HepG2 (cell line): Measurements from ENCODE around the gene ECHS1. TPM values are rescaled to one million over a fixed set of nuclear protein-coding genes. Genes with fewer than 3 reads are reported as not detected.

ENCODE experiments used
- ATAC-seq: fragments of 200-7000 bp; cut with Tn5 transposase; 3 replicates; pipeline ENCODE4 v1.9.1; 2020; ENCODE audit warnings: mild to moderate bottlenecking, moderate library complexity
- BruUV-seq: library from RNA; stranded (reverse); fragments of 400-500 nt; replicated peaks from 2 replicates; lab custom pipeline; 2021; lab: Mats Ljungman, UMichigan
- CTCF ChIA-PET: fragments of 300-600 bp; formaldehyde crosslinking; extraction: SDS; loops from one replicate; lab custom pipeline; 2021; ENCODE audit warnings: low total read pairs, inconsistent platforms, low intra/inter-chr PET ratio; lab: Yijun Ruan, JAX
- POLR2A ChIA-PET: fragments of 350-600 bp; sonication (Branson Sonifier 250); formaldehyde crosslinking; loops from one replicate; lab custom pipeline; 2020; ENCODE audit warnings: antibody characterized with exemption, inconsistent platforms; lab: Yijun Ruan, JAX
- DNase-seq: peaks from one replicate; pipeline ENCODE4 v3.0.0-alpha.2; 2015; ENCODE audit warnings: low spot score
- FAIRE-seq: peaks from 3 replicates; lab custom pipeline; 2011; peaks lifted over from hg19 to GRCh38; lab: Jason Lieb, UNC
- H2AFZ ChIP-seq: one replicate; pipeline ENCODE4 v1.6.1; 2011; ENCODE audit warnings: low read length, inconsistent platforms
- H3K27ac ChIP-seq: fragments of 300-600 bp; 3 replicates; pipeline ENCODE4 v1.8.0; 2011; ENCODE audit warnings: mixed run types, mild to moderate bottlenecking, mixed read lengths, low read length, inconsistent platforms; ENCODE audit not compliant: insufficient read depth; ENCODE audit errors: extremely low read length
- H3K27me3 ChIP-seq, 2 experiments: fragments of 200-600 bp in 1 of 2; 2 replicates in 1 of 2; 3 replicates in 1 of 2; pipeline versions ENCODE4 v1.6.0 to v1.8.0; 2011; ENCODE audit warnings: low read length in 2 of 2, mild to moderate bottlenecking in 2 of 2, moderate library complexity in 2 of 2, inconsistent platforms in 1 of 2; ENCODE audit not compliant: insufficient read depth in 2 of 2, control insufficient read depth in 1 of 2
- H3K36me3 ChIP-seq, 2 experiments: fragments of 200-600 bp in 1 of 2; replicated peaks in 1 of 2; 2 replicates in 1 of 2; 3 replicates in 1 of 2; pipeline versions ENCODE4 v1.5.1 to v1.8.0; 2011; ENCODE audit warnings: low read length in 2 of 2, inconsistent platforms in 1 of 2; ENCODE audit not compliant: insufficient read depth in 2 of 2, control insufficient read depth in 1 of 2
- H3K4me1 ChIP-seq: 2 replicates; pipeline ENCODE4 v1.5.1; 2012; ENCODE audit warnings: low read length, inconsistent platforms; ENCODE audit not compliant: insufficient read depth
- H3K4me2 ChIP-seq: 2 replicates; pipeline ENCODE4 v1.6.0; 2011; ENCODE audit warnings: low read depth, low read length, inconsistent platforms
- H3K4me3 ChIP-seq, 3 experiments: fragments of 200-600 bp in 1 of 3; sonication (generic), shearing (Covaris generic) in 1 of 3; replicated peaks in 1 of 3; 2 replicates each; pipeline ENCODE4 v1.5.1; 2011 to 2016; ENCODE audit warnings: low read length in 3 of 3, inconsistent platforms in 2 of 3, low read depth in 2 of 3, mild to moderate bottlenecking in 2 of 3, control low read depth in 1 of 3, mixed read lengths in 1 of 3; ENCODE audit not compliant: insufficient read depth in 1 of 3
- H3K79me2 ChIP-seq: one replicate; pipeline ENCODE4 v1.6.1; 2011; ENCODE audit warnings: low read length, inconsistent platforms; ENCODE audit not compliant: insufficient read depth
- H3K9ac ChIP-seq: 2 replicates; pipeline ENCODE4 v1.6.0; 2011; ENCODE audit warnings: mild to moderate bottlenecking, low read depth, low read length, inconsistent platforms; ENCODE audit not compliant: insufficient read depth
- H3K9me3 ChIP-seq: 2 replicates; pipeline ENCODE4 v1.5.1; 2012; ENCODE audit warnings: mild to moderate bottlenecking, low read length
- H4K20me1 ChIP-seq: 2 replicates; pipeline ENCODE4 v1.6.0; 2011; ENCODE audit warnings: inconsistent platforms, mild to moderate bottlenecking, low read length, moderate library complexity; ENCODE audit not compliant: insufficient read depth
- ARNT2 ChIP-seq: sonication (generic); formaldehyde crosslinking; IDR thresholded peaks from 2 replicates; pipeline ENCODE4 v1.8.0; 2022; ENCODE audit warnings: mild to moderate bottlenecking, low read depth, missing genetic modification reagents, moderate library complexity
- GRHL1 ChIP-seq: sonication (generic); formaldehyde crosslinking; conservative IDR thresholded peaks from 2 replicates; pipeline ENCODE4 v1.8.0; 2022; ENCODE audit warnings: missing genetic modification reagents
- KDM5B ChIP-seq: sonication (generic); formaldehyde crosslinking; IDR thresholded peaks from 2 replicates; pipeline ENCODE4 v1.4.0; 2020; ENCODE audit warnings: missing genetic modification reagents, mild to moderate bottlenecking, borderline replicate concordance
- MTF2 ChIP-seq: sonication (generic); formaldehyde crosslinking; IDR thresholded peaks from 2 replicates; pipeline ENCODE4 v1.5.0; 2020; ENCODE audit warnings: missing genetic modification reagents, borderline replicate concordance
- MYNN ChIP-seq: sonication (generic); formaldehyde crosslinking; IDR thresholded peaks from 2 replicates; pipeline ENCODE4 v1.4.0; 2020; ENCODE audit warnings: mild to moderate bottlenecking, low read depth, missing genetic modification reagents
- PITX1 ChIP-seq: sonication (generic); formaldehyde crosslinking; IDR thresholded peaks from 2 replicates; pipeline ENCODE4 v1.5.1; 2020; ENCODE audit warnings: mild to moderate bottlenecking, missing genetic modification reagents
- RFX1 ChIP-seq: fragments of 450-650 bp; IDR thresholded peaks from 2 replicates; pipeline ENCODE4 v1.6.1; 2017
- RFX3 ChIP-seq: IDR thresholded peaks from 2 replicates; pipeline ENCODE4 v1.6.1; 2016; ENCODE audit warnings: missing biosample characterization, missing genetic modification reagents
- SPEN ChIP-seq: sonication (generic); formaldehyde crosslinking; IDR thresholded peaks from 2 replicates; pipeline ENCODE4 v1.5.1; 2020; ENCODE audit warnings: low read depth, mild to moderate bottlenecking, missing genetic modification reagents
- ZNF598 ChIP-seq: sonication (generic); formaldehyde crosslinking; IDR thresholded peaks from 2 replicates; pipeline ENCODE4 v1.5.1; 2020; ENCODE audit warnings: mild to moderate bottlenecking, missing genetic modification reagents, borderline replicate concordance
- ZNF709 ChIP-seq: sonication (generic); formaldehyde crosslinking; IDR thresholded peaks from 2 replicates; pipeline ENCODE4 v1.5.0; 2020; ENCODE audit warnings: mild to moderate bottlenecking, missing genetic modification reagents
- WGBS: methylation state at CpG from one replicate; pipeline ENCODE4 v1.1.6; 2017; ENCODE audit warnings: low lambda C conversion rate; 5-methylcytosine and 5-hydroxymethylcytosine counted together
- in situ Hi-C: cut with HindIII; loops from 2 replicates; pipeline ENCODE4 v1.10.0; 2017; ENCODE audit warnings: low pct_unique_long_range_greater_than_20kb; ENCODE audit not compliant: extremely low pct_ligation_motif_present
- intact Hi-C: fragments of 100-400 bp; cut with micrococcal nuclease; formaldehyde crosslinking; loops from one replicate; pipeline ENCODE4 v1.10.0; 2022; ENCODE audit not compliant: unreplicated experiment
- polyA plus RNA-seq, 8 experiments: library from polyadenylated mRNA; depleted of rRNA in 3 of 8; stranded (reverse) in 7 of 8; unstranded in 1 of 8; fragments of >200 nt; fragmentation: Illumina TruSeq in 4 of 8; extraction: Trizol in 4 of 8; gene quantifications; 2 replicates each; pipeline versions ENCODE4 v1.2.1 to v1.2.3, GENCODE V29; 2011 to 2016; ENCODE audit warnings: low read depth in 4 of 8, missing spikeins in 1 of 8, mixed read lengths in 1 of 8; ENCODE audit not compliant: insufficient read depth in 1 of 8
- total RNA-seq, 5 experiments: library from RNA; depleted of rRNA; stranded (reverse); fragments of >200 nt; fragmentation: Illumina TruSeq; extraction: Trizol; gene quantifications; 2 replicates each; pipeline ENCODE4 v1.2.3, GENCODE V29; 2016; ENCODE audit warnings: low read depth in 1 of 5

The ECHS1 gene
- total and polyA plus RNA-seq, 2 of the 13 experiments (the other 11 are each of a cell fraction or from before 2014, with no cell fraction given) = 32.7 to 195 TPM

DNA sequence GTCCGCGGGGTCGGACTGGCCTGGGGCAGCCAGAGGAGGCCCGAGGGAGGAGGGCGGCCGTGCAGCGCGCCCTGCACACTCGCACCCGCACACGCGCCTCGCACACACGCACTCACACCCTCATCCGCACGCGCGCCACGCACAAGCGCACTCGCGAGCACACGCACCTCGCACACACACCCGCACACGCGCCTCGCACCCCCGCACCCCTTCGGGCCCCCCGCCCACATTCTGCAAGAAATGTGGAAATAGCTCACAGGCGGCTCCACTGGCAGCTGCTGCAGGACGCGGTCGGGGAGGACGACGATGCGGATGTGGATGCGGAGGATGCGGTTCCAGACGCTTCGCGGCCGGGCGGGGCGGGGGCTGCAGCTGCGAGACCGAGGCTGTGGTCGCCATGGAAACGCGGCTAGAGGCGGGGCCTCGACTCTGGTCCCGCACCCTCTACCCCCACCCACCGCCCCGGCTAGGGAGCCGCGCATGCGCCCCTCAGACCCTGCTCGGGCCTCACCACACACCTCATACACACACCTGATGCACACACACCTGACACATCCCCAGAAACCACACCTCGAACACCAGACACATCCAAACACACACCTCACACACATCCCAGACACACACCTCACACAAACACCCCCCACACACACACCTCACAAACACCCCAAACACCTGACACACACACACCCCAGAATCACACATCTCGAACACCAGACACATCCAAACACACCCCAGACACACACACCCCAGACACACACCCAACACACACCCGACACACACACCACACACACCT is 36.4 kb downstream of the ECHS1 start, which contains the start of gene CALY:
Gene CALY, minus strand, starts transcription at position 320 of the 793 bp plus-strand sequence. CDS start 7,907 bp downstream, outside the sequence.
- FAIRE-seq = no peak
- in situ Hi-C loops = no loop called here
- no peaks in the 10 kb centered on the region for H3K9me3 ChIP-seq

GRCh38 chr10:133336118-133336576 is 37.0 kb downstream of the ECHS1 start:
- Histone ChIP-seq H4K20me1 (no peaks in the 10 kb centered on the region), H3K27ac (no peak overlapping the region), H3K27me3 (peaks cover 6 to 63% of the 10 kb centered on the region in 2 experiments; a peak in 4 of 5 replicates), H3K36me3 (no peaks in the 10 kb centered on the region), H2AFZ (no peak overlapping the region), H3K9ac (no peak overlapping the region), H3K4me2 (peak overlapping the region; percentile 64; the same call in 1 of the 2 replicates), H3K9me3 (no peaks in the 10 kb centered on the region), H3K4me1 (peaks cover 21% of the 10 kb centered on the region), H3K4me3 (peak overlapping the region in 1 of 3 experiments; percentile 72; a peak in 1 of 6 replicates), H3K79me2 (no peaks in the 10 kb centered on the region)
- ChIA-PET POLR2A (interaction anchor here (0.9 to 2.2 kb wide), 2 partner anchors 11 to 12 kb away, joined by 5 to 8 read pairs; partner anchors contain the start of gene PRAP1), CTCF (no interaction called here)
- BruUV-seq = no TSS peak
- DNase-seq (no peak), ATAC-seq (no peak; the same call in 1 of the 3 replicates), FAIRE-seq (no peak)
- in situ Hi-C loops = no loop called here
- no peak for TF ChIP-seq GRHL1 (CRISPR knock-in tag)
- TF ChIP-seq ARNT2 (CRISPR knock-in tag) = 0 out of 2 replicates have a peak, but pooled peaks have one; percentile 28
- intact Hi-C loops = no loop called here
- WGBS = 3% methylated on average over 5 of the region's 41 CpGs

More for the DNA sequence above, 36.4 kb downstream of the ECHS1 start, which contains the start of gene CALY:
- ATAC-seq = peak; percentile 33
- H3K9ac ChIP-seq = no peak within 1 kb of the TSS
- H3K4me3 ChIP-seq = peak within 1 kb of the TSS in 1 of 3 experiments; percentile 72; a peak in 1 of 6 replicates
- 32% methylated on average over 5 of the region's 63 CpGs for WGBS
- no peaks in the 10 kb centered on the region for H3K79me2 ChIP-seq
- BruUV-seq = no TSS peak
- TF ChIP-seq PITX1 = no peak
- peak; percentile 30 for TF ChIP-seq RFX1
- TF ChIP-seq RFX3 = peak; percentile 64
- TF ChIP-seq MYNN = no peak
- TF ChIP-seq SPEN (CRISPR knock-in tag) = 0 out of 2 replicates have a peak, but pooled peaks have one; percentile 26
- 0 out of 2 replicates have a peak, but pooled peaks have one; percentile 16 for TF ChIP-seq KDM5B (CRISPR knock-in tag)
- no peak for TF ChIP-seq ZNF709
- TF ChIP-seq MTF2 (CRISPR knock-in tag) = 0 out of 2 replicates have a peak, but pooled peaks have one; percentile 37
- no peak for TF ChIP-seq ZNF598
- H3K4me2 ChIP-seq = peak within 1 kb of the TSS; percentile 64; the same call in 1 of the 2 replicates
- ChIA-PET CTCF (no interaction called here), POLR2A (interaction anchor here (0.9 to 2.2 kb wide), 2 partner anchors 11 to 12 kb away, joined by 5 to 8 read pairs; partner anchors contain the start of gene PRAP1)
- peaks cover 21% of the 10 kb centered on the region for H3K4me1 ChIP-seq
- no peak for DNase-seq
- H3K27ac ChIP-seq = no peak within 1 kb of the TSS
- H3K27me3 ChIP-seq = peaks cover 6 to 58% of the 10 kb centered on the region in 2 experiments; a peak in 4 of 5 replicates
- no peaks in the 10 kb centered on the region for H4K20me1 ChIP-seq
- no peak within 1 kb of the TSS for H2AFZ ChIP-seq
- H3K36me3 ChIP-seq = no peaks in the 10 kb centered on the region
- intact Hi-C loops = no loop called here
